Measurements from ENCODE around the gene PRG3.
"Not testable (repeated sequence)": the region's sequence is repeated elsewhere in the genome, so short reads cannot be mapped to it uniquely, and the experiment has no call there.

Gene PRG3

DNA sequence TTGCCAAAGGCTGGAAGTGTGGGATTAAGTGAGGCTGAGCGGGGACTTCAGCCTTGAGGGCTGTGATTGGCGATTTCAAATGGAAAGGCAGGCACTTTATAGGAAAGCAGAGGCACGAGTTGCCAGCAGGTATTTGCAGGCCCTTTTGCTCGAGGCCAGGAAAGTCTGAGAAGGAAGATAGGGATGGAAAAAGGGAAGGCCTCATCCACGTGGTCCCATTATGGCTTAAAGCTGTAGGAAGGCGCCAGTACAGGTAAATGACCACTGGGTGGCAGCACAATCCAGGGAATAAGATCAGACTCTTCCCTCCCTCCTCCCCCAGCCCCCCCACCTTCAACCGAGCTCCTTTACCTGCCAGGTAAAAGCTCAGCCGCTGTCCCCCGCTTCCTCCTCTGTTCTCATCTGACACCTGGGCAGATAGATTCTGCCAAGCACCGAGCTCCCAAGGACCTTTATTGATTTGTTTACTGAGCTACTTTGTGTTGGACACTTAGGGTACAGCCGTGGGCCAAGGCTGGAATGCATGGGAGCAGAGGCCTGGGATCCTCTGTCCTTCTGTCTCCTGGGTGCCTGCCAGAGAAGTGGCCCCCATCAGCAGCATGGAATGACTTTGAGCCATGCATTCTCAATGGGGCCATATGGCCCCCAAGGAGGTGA is 35.3 kb downstream of the PRG3 start:
- Histone ChIP-seq H3K9me3 (ENCODE audit: insufficient read depth, low read depth, low read length) (no peaks in the 10 kb centered on the region), H3K4me1 (ENCODE audit: insufficient read depth, low read length) (peaks cover 17% of the 10 kb centered on the region; the same call in 1 of the 2 replicates), H3K27ac (ENCODE audit: low read depth, low read length) (no peak overlapping the region), H3K9ac (ENCODE audit: low read depth, low read length) (peak overlapping the region; percentile 32; the same call in 1 of the 2 replicates), H3K36me3 (ENCODE audit: insufficient read depth, low read length) (no peaks in the 10 kb centered on the region), H3K27me3 (ENCODE audit: insufficient read depth, low read length) (0 out of 2 replicates have a peak, but pooled peaks cover 3% of the 10 kb centered on the region), H3K4me3 (ENCODE audit: low read length) (no peak overlapping the region)
- WGBS = 21% methylated on average over 11 of the region's 11 CpGs

DNA sequence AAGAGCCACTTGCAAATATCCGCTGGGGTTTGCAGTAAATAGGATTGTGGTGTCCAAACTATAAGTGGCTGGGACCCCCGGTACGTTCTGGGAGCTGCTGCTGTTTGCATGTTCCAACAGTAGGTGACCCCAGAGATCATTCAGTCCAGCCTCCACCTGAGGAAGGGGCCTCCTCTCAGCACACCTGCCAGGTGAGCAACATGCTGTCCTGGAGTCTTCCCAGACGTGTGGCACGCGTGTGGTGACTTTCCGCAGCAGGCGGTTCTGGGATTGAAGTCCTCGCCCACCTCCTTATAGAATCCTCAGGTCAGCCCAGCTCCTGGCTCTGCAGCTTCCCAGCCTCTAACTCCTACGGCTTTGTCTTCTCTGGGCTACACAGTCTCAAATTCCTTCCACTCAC is 36.1 kb downstream of the PRG3 start:
- WGBS = 92% methylated on average over 10 of the region's 10 CpGs
- Histone ChIP-seq H3K4me3 (ENCODE audit: low read length) (no peak overlapping the region), H3K9ac (ENCODE audit: low read depth, low read length) (no peak overlapping the region), H3K27me3 (ENCODE audit: insufficient read depth, low read length) (0 out of 2 replicates have a peak, but pooled peaks cover 3% of the 10 kb centered on the region), H3K36me3 (ENCODE audit: insufficient read depth, low read length) (no peaks in the 10 kb centered on the region), H3K9me3 (ENCODE audit: insufficient read depth, low read depth, low read length) (no peaks in the 10 kb centered on the region), H3K4me1 (ENCODE audit: insufficient read depth, low read length) (peaks cover 17% of the 10 kb centered on the region; the same call in 1 of the 2 replicates), H3K27ac (ENCODE audit: low read depth, low read length) (no peak overlapping the region)

DNA sequence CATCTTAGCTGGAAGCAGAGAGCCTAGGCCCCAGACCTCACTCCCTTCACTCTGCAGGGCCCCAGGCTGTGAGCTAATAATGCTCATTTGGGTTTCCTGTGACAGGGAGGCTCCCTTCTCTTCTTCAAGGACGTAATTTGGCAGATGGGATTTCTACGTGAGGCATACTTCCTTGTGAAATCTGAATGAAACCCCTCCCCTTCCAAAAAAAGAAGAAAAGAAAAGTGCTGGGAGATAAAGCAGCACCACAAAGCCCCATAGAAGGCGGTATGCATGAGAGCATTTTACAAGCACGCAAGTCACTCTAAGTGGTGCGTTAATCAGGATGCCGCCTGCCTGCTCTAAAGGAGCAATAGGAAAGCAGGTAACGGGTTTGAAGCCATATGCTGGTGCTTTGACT is 37.1 kb downstream of the PRG3 start:
- 70% methylated on average over 6 of the region's 7 CpGs for WGBS
- Histone ChIP-seq H3K36me3 (ENCODE audit: insufficient read depth, low read length) (no peaks in the 10 kb centered on the region), H3K9ac (ENCODE audit: low read depth, low read length) (no peak overlapping the region)

GRCh38 chr11:57342702-57343101 is 38.2 kb downstream of the PRG3 start:
- Histone ChIP-seq H3K9ac (ENCODE audit: low read depth, low read length) (no peak overlapping the region), H3K27me3 (ENCODE audit: insufficient read depth, low read length) (0 out of 2 replicates have a peak, but pooled peaks cover 3% of the 10 kb centered on the region), H3K9me3 (ENCODE audit: insufficient read depth, low read depth, low read length) (no peaks in the 10 kb centered on the region), H3K36me3 (ENCODE audit: insufficient read depth, low read length) (no peaks in the 10 kb centered on the region), H3K27ac (ENCODE audit: low read depth, low read length) (peak overlapping the region; percentile 18; the same call in 1 of the 2 replicates), H3K4me3 (ENCODE audit: low read length) (no peak overlapping the region), H3K4me1 (ENCODE audit: insufficient read depth, low read length) (peaks cover 21% of the 10 kb centered on the region; the same call in 1 of the 2 replicates)
- WGBS = 77% methylated on average over 11 of the region's 11 CpGs

More for the DNA sequence above, 37.1 kb downstream of the PRG3 start:
- Histone ChIP-seq H3K4me3 (ENCODE audit: low read length) (no peak overlapping the region), H3K4me1 (ENCODE audit: insufficient read depth, low read length) (peaks cover 17% of the 10 kb centered on the region; the same call in 1 of the 2 replicates), H3K27ac (ENCODE audit: low read depth, low read length) (no peak overlapping the region), H3K9me3 (ENCODE audit: insufficient read depth, low read depth, low read length) (no peaks in the 10 kb centered on the region), H3K27me3 (ENCODE audit: insufficient read depth, low read length) (0 out of 2 replicates have a peak, but pooled peaks cover 3% of the 10 kb centered on the region)

DNA sequence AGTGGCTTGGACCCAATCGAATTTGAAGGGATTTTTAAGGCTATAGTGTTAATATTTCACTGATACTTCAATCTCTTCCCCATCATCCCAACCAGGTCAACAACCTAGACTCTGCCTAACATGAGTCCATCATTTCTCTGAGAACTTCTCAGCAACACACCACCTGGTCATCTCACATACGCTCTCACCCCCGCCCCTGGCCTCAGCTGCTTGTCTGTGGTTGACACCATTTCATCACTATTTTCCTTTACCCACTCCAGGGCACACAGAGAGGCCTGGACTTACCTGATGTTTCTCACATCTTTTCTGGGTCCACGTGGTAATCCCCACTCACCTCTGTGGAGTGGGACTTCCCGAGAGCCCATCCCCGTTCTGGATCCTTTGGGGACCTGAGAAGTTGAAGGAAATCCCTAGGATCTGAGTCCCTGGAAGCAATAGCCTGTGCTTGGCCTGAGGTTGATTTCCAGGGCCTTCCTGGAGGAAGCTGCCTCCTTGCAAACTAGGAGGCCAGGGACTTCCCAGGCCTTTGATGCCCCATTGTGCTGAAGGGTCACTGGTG is 39.6 kb downstream of the PRG3 start:
- H3K36me3 ChIP-seq (ENCODE audit: insufficient read depth, low read length) = no peaks in the 10 kb centered on the region
- WGBS = 93% methylated on average over 6 of the region's 6 CpGs

GRCh38 chr11:57340039-57340615 is 40.8 kb downstream of the PRG3 start:
- Histone ChIP-seq H3K4me3 (ENCODE audit: low read length) (no peak overlapping the region), H3K9me3 (ENCODE audit: insufficient read depth, low read depth, low read length) (no peaks in the 10 kb centered on the region), H3K9ac (ENCODE audit: low read depth, low read length) (no peak overlapping the region), H3K27ac (ENCODE audit: low read depth, low read length) (no peak overlapping the region), H3K27me3 (ENCODE audit: insufficient read depth, low read length) (no peaks in the 10 kb centered on the region), H3K36me3 (ENCODE audit: insufficient read depth, low read length) (no peaks in the 10 kb centered on the region), H3K4me1 (ENCODE audit: insufficient read depth, low read length) (peaks cover 23% of the 10 kb centered on the region; the same call in 1 of the 2 replicates)
- 36% methylated on average over 12 of the region's 12 CpGs for WGBS

More for the DNA sequence above, 39.6 kb downstream of the PRG3 start:
- Histone ChIP-seq H3K9me3 (ENCODE audit: insufficient read depth, low read depth, low read length) (no peaks in the 10 kb centered on the region), H3K4me3 (ENCODE audit: low read length) (no peak overlapping the region), H3K4me1 (ENCODE audit: insufficient read depth, low read length) (peaks cover 21% of the 10 kb centered on the region; the same call in 1 of the 2 replicates), H3K27ac (ENCODE audit: low read depth, low read length) (no peak overlapping the region), H3K27me3 (ENCODE audit: insufficient read depth, low read length) (no peaks in the 10 kb centered on the region), H3K9ac (ENCODE audit: low read depth, low read length) (no peak overlapping the region)

DNA sequence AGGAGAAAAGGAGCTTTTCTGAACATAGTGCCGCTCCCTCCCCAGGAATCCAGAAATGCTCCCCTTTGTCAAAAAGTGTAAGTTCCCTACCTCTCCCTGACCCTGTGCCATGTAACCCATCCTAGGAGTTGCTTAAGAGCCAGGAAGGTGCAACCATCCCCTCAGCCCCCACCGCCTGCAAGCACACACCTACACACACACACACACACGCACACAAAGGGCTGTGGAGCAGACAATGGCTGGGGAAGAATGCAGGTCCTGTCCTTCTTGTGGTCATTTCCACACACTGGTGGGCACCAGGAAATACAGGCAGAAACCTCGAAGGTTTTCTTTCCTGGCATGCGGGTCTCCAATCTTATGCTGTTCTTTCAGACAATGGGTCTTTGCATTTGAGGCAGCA is 41.6 kb downstream of the PRG3 start:
- H3K4me3 ChIP-seq (ENCODE audit: low read length) = no peak overlapping the region
- WGBS = 85% methylated on average over 5 of the region's 5 CpGs
- H3K36me3 ChIP-seq (ENCODE audit: insufficient read depth, low read length) = peaks cover 3% of the 10 kb centered on the region
- H3K4me1 ChIP-seq (ENCODE audit: insufficient read depth, low read length) = peaks cover 30% of the 10 kb centered on the region
- H3K27ac ChIP-seq (ENCODE audit: low read depth, low read length) = no peak overlapping the region
- H3K9ac ChIP-seq (ENCODE audit: low read depth, low read length) = no peak overlapping the region
- no peaks in the 10 kb centered on the region for H3K9me3 ChIP-seq (ENCODE audit: insufficient read depth, low read depth, low read length)
- no peaks in the 10 kb centered on the region for H3K27me3 ChIP-seq (ENCODE audit: insufficient read depth, low read length)

- WGBS = 54% methylated on average over 4 of the region's 4 CpGs
- H3K27ac ChIP-seq (ENCODE audit: low read depth, low read length) = no peak within 1 kb of the TSS
- H3K9me3 ChIP-seq (ENCODE audit: insufficient read depth, low read depth, low read length) = no peaks in the 10 kb centered on the region
- H3K27me3 ChIP-seq (ENCODE audit: insufficient read depth, low read length) = no peaks in the 10 kb centered on the region
- H3K4me1 ChIP-seq (ENCODE audit: insufficient read depth, low read length) = peaks cover 20% of the 10 kb centered on the region
- peaks cover 15% of the 10 kb centered on the region for H3K36me3 ChIP-seq (ENCODE audit: insufficient read depth, low read length)
- H3K4me3 ChIP-seq (ENCODE audit: low read length) = no peak within 1 kb of the TSS
- H3K9ac ChIP-seq (ENCODE audit: low read depth, low read length) = no peak within 1 kb of the TSS
Observed at GRCh38 chr11:57338142-57338541, 42.8 kb downstream of the PRG3 start, which contains the start of gene P2RX3. TSS of gene P2RX3 (plus strand) at chr11:57338352. CDS start at chr11:57338551, 199 bp downstream.

- not testable (repeated sequence) for H3K9ac ChIP-seq (ENCODE audit: low read depth, low read length); H3K27ac ChIP-seq (ENCODE audit: low read depth, low read length); H3K27me3 ChIP-seq (ENCODE audit: insufficient read depth, low read length); H3K9me3 ChIP-seq (ENCODE audit: insufficient read depth, low read depth, low read length); H3K4me3 ChIP-seq (ENCODE audit: low read length)
- Histone ChIP-seq H3K4me1 (ENCODE audit: insufficient read depth, low read length) (peaks cover 16% of the 10 kb centered on the region; the same call in 1 of the 2 replicates), H3K36me3 (ENCODE audit: insufficient read depth, low read length) (peaks cover 28% of the 10 kb centered on the region)
- WGBS = 97% methylated on average over 6 of the region's 6 CpGs
Observed at GRCh38 chr11:57336856-57337255, 44.1 kb downstream of the PRG3 start.

- WGBS = 75% methylated on average over 12 of the region's 12 CpGs
- Histone ChIP-seq H3K4me1 (ENCODE audit: insufficient read depth, low read length) (peaks cover 16% of the 10 kb centered on the region; the same call in 1 of the 2 replicates), H3K27ac (ENCODE audit: low read depth, low read length) (no peak overlapping the region), H3K9me3 (ENCODE audit: insufficient read depth, low read depth, low read length) (no peaks in the 10 kb centered on the region), H3K9ac (ENCODE audit: low read depth, low read length) (peak overlapping the region; percentile 54), H3K27me3 (ENCODE audit: insufficient read depth, low read length) (no peaks in the 10 kb centered on the region), H3K4me3 (ENCODE audit: low read length) (peak overlapping the region; percentile 80), H3K36me3 (ENCODE audit: insufficient read depth, low read length) (peaks cover 34% of the 10 kb centered on the region)
Observed at GRCh38 chr11:57336111-57336666, 44.8 kb downstream of the PRG3 start.

Measured in HUES64 (cell line).